GM19455 (cell line): Measurements from ENCODE around the gene C2orf66.

Source experiments
- ATAC-seq: cut with Tn5 transposase; IDR thresholded peaks from one replicate; pipeline ENCODE4 v1.9.1; 2021; ENCODE audit not compliant: unreplicated experiment

Gene C2orf66

GRCh38 chr2:196767101-196767500 lies 42.1 kb downstream of the C2orf66 start:
- no peak for ATAC-seq

DNA sequence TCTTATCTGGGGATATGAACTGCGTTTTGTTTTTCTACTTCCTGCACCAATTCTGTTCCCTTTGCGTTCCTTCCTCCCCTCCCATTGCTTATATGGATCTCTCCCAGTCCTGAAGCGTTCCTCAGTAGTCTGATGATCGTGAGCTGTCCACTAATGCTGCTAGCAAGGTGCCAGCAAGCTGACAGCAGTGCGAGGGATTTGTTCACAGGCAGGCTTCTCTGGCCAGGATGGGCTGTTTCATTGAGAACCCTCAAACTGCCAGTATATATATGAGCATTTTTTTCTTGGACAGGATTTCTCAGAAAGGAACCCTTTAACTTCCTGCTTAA lies 49.8 kb downstream of the C2orf66 start:
- no peak for ATAC-seq

GRCh38 chr2:196758474-196759377 lies 50.4 kb downstream of the C2orf66 start:
- ATAC-seq, result no peak
